GM21367 (cell line): ENCODE results near the gene DCTN5.

Experiments
- ATAC-seq: cut with Tn5 transposase; IDR thresholded peaks from one replicate; pipeline ENCODE4 v1.9.1; 2021; ENCODE audit not compliant: unreplicated experiment

The DCTN5 gene

GRCh38 chr16:23724096-23724784, 83.0 kb downstream of the DCTN5 start:
- no peak for ATAC-seq

- no peak for ATAC-seq
Measured at GRCh38 chr16:23724785-23725131, 83.5 kb downstream of the DCTN5 start.

GRCh38 chr16:23726710-23727109, 85.4 kb downstream of the DCTN5 start:
- no peak for ATAC-seq
